Thoracic aorta (tissue), 2 donors: ENCODE data around the gene PPP3CA. TPM values are rescaled to one million over a fixed set of nuclear protein-coding genes. Genes with fewer than 3 reads are reported as not detected.

Experiments used
- ATAC-seq: fragments of 150-250 bp; one replicate; pipeline ENCODE4 v1.8.0; 2017; ENCODE audit warnings: low read depth; ENCODE audit not compliant: insufficient number of reproducible peaks, low FRiP score
- DNase-seq: peaks from one replicate; pipeline ENCODE4 v3.0.0-alpha.2; 2020; ENCODE audit warnings: low spot score
- H3K27ac ChIP-seq, 2 donors: fragments of 200-600 bp; sonication (generic); 1 replicate in 1 of 2; 2 replicates in 1 of 2; pipeline ENCODE4 v1.5.1; 2016; ENCODE audit warnings: mild to moderate bottlenecking in 2 of 2, moderate library complexity in 2 of 2
- H3K27me3 ChIP-seq: fragments of 200-600 bp; sonication (generic); replicated peaks from 2 replicates; pipeline ENCODE4 v1.6.0; 2016; ENCODE audit warnings: mild to moderate bottlenecking; ENCODE audit not compliant: insufficient read depth
- H3K36me3 ChIP-seq: fragments of 200-600 bp; sonication (generic); one replicate; pipeline ENCODE4 v1.5.1; 2016
- H3K4me1 ChIP-seq, 2 donors: fragments of 200-600 bp; sonication (generic); 1 replicate in 1 of 2; 2 replicates in 1 of 2; pipeline versions ENCODE4 v1.5.1 to v1.6.0; 2016; ENCODE audit warnings: low read depth in 2 of 2, mild to moderate bottlenecking in 1 of 2; ENCODE audit not compliant: control insufficient read depth in 1 of 2
- H3K4me3 ChIP-seq: fragments of 200-600 bp; sonication (generic); 2 replicates; pipeline ENCODE4 v1.5.1; 2016; ENCODE audit warnings: mild to moderate bottlenecking
- H3K9me3 ChIP-seq: fragments of 200-600 bp; sonication (generic); 2 replicates; pipeline ENCODE4 v1.5.1; 2016
- total RNA-seq, 2 donors: library from RNA; depleted of rRNA; stranded (reverse); fragments of >200 nt; gene quantifications; one replicate each; pipeline versions ENCODE4 v1.1.0 to v1.2.3, GENCODE V29; 2016
- TF ChIP-seq, protein P1 (sequence below): fragments of 200-600 bp; sonication (generic); IDR thresholded peaks from one replicate; pipeline ENCODE4 v1.5.1; 2019; ENCODE audit warnings: antibody characterized with exemption

Gene PPP3CA
- total RNA-seq, 2 donors from 2014 or later = 21.9 to 43.2 TPM

GRCh38 chr4:101262683-101263082 is 84.6 kb downstream of the PPP3CA start:
- H3K4me1 ChIP-seq = peaks cover 20 to 23% of the 10 kb centered on the region in 2 donors
- H3K9me3 ChIP-seq = no peaks in the 10 kb centered on the region
- no peak for ATAC-seq
- H3K36me3 ChIP-seq = no peaks in the 10 kb centered on the region
- no peak for DNase-seq
- no peak overlapping the region for H3K4me3 ChIP-seq
- no peak overlapping the region for H3K27ac ChIP-seq
- no peaks in the 10 kb centered on the region for H3K27me3 ChIP-seq
- TF ChIP-seq, protein P1, sequence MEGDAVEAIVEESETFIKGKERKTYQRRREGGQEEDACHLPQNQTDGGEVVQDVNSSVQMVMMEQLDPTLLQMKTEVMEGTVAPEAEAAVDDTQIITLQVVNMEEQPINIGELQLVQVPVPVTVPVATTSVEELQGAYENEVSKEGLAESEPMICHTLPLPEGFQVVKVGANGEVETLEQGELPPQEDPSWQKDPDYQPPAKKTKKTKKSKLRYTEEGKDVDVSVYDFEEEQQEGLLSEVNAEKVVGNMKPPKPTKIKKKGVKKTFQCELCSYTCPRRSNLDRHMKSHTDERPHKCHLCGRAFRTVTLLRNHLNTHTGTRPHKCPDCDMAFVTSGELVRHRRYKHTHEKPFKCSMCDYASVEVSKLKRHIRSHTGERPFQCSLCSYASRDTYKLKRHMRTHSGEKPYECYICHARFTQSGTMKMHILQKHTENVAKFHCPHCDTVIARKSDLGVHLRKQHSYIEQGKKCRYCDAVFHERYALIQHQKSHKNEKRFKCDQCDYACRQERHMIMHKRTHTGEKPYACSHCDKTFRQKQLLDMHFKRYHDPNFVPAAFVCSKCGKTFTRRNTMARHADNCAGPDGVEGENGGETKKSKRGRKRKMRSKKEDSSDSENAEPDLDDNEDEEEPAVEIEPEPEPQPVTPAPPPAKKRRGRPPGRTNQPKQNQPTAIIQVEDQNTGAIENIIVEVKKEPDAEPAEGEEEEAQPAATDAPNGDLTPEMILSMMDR = no peak

DNA sequence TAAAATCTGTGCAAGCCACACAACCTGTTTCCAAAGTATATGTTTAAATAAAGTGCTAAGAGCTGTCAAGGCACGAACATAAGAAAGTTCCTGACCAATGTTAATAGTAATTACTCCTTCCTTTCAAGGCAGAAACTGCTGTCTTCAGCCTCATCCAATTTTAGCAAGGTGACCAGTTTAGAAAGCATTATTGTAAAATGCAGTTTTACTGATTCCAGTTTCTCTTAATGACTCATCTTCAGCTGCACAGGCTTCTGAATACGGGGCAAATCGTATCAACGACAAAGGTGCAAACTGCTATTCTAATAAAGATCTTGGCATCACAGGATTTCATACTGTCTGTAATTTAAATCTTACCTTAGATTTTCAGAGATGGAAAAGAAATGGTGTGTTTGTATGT is 87.5 kb downstream of the PPP3CA start:
- Histone ChIP-seq H3K4me1 (peaks cover 20 to 28% of the 10 kb centered on the region in 2 donors), H3K27ac (no peak overlapping the region), H3K36me3 (no peaks in the 10 kb centered on the region), H3K27me3 (no peaks in the 10 kb centered on the region), H3K9me3 (no peaks in the 10 kb centered on the region), H3K4me3 (no peak overlapping the region)
- no peak for DNase-seq
- ATAC-seq = no peak
- TF ChIP-seq, protein P1 = no peak

GRCh38 chr4:101258883-101259282 is 88.4 kb downstream of the PPP3CA start:
- TF ChIP-seq, protein P1 = no peak
- ATAC-seq = no peak
- Histone ChIP-seq H3K27me3 (no peaks in the 10 kb centered on the region), H3K4me3 (no peak overlapping the region), H3K27ac (no peak overlapping the region), H3K4me1 (peaks cover 17 to 28% of the 10 kb centered on the region in 2 donors), H3K9me3 (no peaks in the 10 kb centered on the region), H3K36me3 (no peaks in the 10 kb centered on the region)
- DNase-seq = no peak

DNA sequence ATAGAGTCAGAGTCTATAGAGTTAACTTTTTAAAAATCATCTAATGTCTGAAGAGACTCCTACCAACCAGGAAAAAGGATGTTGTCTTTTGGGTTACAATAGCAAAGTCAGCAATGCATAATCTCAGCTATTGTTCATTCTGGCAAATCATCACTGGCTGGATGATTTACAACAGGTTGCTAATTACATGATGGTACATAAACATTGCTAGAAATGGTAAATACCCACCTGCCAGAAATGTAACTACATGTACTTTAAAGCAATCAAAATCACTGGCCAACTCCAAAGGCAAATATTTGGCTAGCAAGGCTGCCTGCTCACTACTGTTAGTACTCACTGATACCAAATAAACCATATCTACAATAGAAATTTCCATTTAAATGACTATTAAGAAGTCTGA is 91.1 kb downstream of the PPP3CA start:
- Histone ChIP-seq H3K36me3 (no peaks in the 10 kb centered on the region), H3K27me3 (no peaks in the 10 kb centered on the region), H3K27ac (no peak overlapping the region), H3K4me1 (peaks cover 17 to 28% of the 10 kb centered on the region in 2 donors), H3K4me3 (no peak overlapping the region), H3K9me3 (no peaks in the 10 kb centered on the region)
- DNase-seq = no peak
- TF ChIP-seq, protein P1 = no peak
- ATAC-seq = no peak

DNA sequence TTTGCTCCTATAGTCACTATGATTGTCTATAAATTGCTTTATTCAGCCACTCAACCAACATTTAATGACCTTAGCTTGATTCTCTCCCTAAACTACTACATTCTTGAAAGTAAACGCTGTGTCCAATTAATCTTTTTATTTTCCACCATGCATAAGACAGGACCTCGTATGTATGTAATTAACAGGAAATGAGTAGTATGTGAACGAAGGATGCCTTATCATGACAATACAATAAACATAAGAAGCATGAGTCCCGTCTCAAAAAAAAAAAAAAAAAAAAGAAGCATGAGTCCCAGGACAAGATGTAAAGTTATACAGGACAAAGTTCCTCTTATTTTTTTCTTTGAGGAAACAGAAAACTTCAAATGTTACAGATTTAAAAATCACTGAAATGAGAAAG is 92.5 kb downstream of the PPP3CA start:
- Histone ChIP-seq H3K27me3 (no peaks in the 10 kb centered on the region), H3K9me3 (no peaks in the 10 kb centered on the region), H3K27ac (no peak overlapping the region), H3K4me1 (peaks cover 14 to 15% of the 10 kb centered on the region in 2 donors), H3K36me3 (no peaks in the 10 kb centered on the region), H3K4me3 (no peak overlapping the region)
- TF ChIP-seq, protein P1 = no peak
- no peak for ATAC-seq
- DNase-seq = no peak
